AG04449 (cell line): ENCODE results near the gene SPAG6.

ENCODE experiments used
- CTCF ChIA-PET: fragments of 350-600 bp; formaldehyde crosslinking; extraction: SDS; loops from one replicate; lab custom pipeline; 2021; ENCODE audit warnings: antibody characterized with exemption; lab: Yijun Ruan, JAX
- POLR2A ChIA-PET: fragments of 400-600, 350-600 bp; formaldehyde crosslinking; extraction: SDS; loops from one replicate; lab custom pipeline; 2020; ENCODE audit warnings: antibody characterized with exemption, inconsistent platforms; lab: Yijun Ruan, JAX
- DNase-seq: peaks from one replicate; pipeline ENCODE4 v3.0.0-alpha.2; 2010; ENCODE audit warnings: low read depth, low spot score
- H3K4me3 ChIP-seq: 2 replicates; pipeline ENCODE4 v1.5.1; 2011; ENCODE audit warnings: low read depth, mild to moderate bottlenecking, control low read depth, low read length
- CTCF ChIP-seq: IDR thresholded peaks from one replicate; pipeline ENCODE4 v1.5.1; 2011; ENCODE audit warnings: mild to moderate bottlenecking, moderate library complexity, low read length, control low read depth, inconsistent platforms; ENCODE audit not compliant: insufficient read depth; ENCODE audit errors: missing control alignments

SPAG6 gene

DNA sequence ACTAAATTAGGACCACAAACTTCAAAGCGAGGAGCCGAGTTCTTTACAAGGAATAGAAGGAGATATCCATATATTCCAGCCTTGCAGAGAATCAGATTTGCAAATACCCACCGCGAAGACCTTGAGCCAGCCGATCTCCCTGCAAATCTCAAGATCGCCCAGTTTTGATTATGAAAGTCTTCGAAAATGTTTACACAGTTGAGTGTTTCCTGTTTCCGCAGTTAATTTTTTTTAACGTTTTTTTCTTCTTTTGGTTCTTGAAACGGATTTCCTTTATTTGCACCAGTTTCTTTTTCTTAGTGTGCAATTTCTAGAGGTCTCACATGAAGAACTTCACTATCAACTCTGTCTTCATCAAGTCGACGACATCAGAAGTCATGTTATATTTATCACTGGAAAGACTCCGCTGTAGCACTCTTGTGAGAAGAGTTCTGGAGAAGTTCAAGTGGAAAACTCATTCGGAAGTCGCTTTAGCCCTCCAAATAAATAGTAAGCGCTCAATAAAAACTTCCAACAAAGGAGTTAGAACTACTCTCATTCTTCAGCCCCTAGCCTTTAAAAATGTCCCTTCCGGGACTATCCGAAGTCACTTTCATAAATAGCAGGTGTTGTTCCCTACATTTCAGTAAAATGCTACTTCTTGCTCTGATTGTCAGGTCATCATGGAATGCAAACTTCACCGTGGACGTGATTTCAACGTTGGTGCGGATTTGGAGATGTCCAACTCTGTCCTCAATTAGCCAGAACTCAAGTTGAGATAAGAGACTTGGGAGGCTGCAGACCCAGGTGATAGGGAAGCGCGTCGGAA, 11.9 kb upstream of the SPAG6 start:
- no peak for TF ChIP-seq CTCF
- H3K4me3 ChIP-seq, result no peak overlapping the region
- CTCF ChIA-PET, result interaction anchor here (0.7 kb wide), 1 partner anchor 8 kb away, joined by 3 read pairs; no protein-coding TSS in a partner anchor
- POLR2A ChIA-PET, result no interaction called here
- no peak for DNase-seq

GRCh38 chr10:22333975-22334282, 11.4 kb upstream of the SPAG6 start:
- TF ChIP-seq CTCF, result no peak
- ChIA-PET CTCF (no interaction called here), POLR2A (no interaction called here)
- no peak overlapping the region for H3K4me3 ChIP-seq
- DNase-seq, result no peak

GRCh38 chr10:22334414-22335172, 10.7 kb upstream of the SPAG6 start:
- no peak for TF ChIP-seq CTCF
- ChIA-PET CTCF (interaction anchor here (1.0 kb wide), 1 partner anchor 11 kb away, joined by 3 read pairs; no protein-coding TSS in a partner anchor), POLR2A (no interaction called here)
- no peak for DNase-seq
- peak overlapping the region; percentile 51 for H3K4me3 ChIP-seq

GRCh38 chr10:22335173-22335933, 9.9 kb upstream of the SPAG6 start:
- no peak for DNase-seq
- CTCF ChIA-PET, result interaction anchor here (1.0 kb wide), 1 partner anchor 12 kb away, joined by 3 read pairs; no protein-coding TSS in a partner anchor
- TF ChIP-seq CTCF, result no peak
- POLR2A ChIA-PET, result no interaction called here
- peak overlapping the region; percentile 51 for H3K4me3 ChIP-seq

DNA sequence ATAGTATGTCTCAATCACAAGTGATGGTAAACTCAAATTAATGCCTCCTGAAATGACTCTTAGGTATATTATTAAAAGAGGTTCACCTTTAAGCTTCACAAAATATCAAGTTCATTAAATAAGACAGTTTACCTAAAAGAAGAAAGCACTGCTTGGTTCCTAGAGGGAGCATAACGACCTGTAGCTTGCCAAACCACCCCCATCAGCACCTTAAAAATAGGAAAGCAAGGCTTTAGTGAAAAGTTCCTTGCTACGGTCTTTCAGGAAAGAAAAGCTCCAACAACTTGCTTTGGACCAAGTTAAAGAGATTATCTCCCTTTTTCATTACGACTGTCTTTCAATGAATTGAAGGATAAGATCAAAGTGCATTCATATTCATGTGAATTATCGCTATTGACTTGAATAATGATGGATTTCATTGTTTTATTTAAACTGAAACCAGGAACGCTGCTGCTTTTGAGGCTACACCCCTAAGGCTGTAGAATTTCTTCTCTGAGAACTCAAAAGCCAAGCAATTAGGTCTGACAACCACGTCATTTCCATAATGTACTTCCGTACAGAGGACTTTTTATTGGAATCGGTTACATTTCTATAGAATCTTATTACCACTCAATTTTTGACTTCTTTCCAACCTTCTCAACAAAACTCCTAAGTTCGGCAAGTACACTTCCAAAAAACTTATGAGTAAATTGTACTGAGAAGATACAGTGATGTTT, 7.0 kb upstream of the SPAG6 start:
- ChIA-PET CTCF (interaction anchor here (0.7 to 1.5 kb wide), 5 partner anchors 12 to 843 kb away, joined by 3 to 4 read pairs (median 3); partner anchors contain the start of gene COMMD3), POLR2A (no interaction called here)
- no peak for TF ChIP-seq CTCF
- H3K4me3 ChIP-seq, result no peak overlapping the region
- DNase-seq, result no peak
